Midbrain (tissue), 1 donor: ENCODE measurements around the gene KRT16.
"Not testable (repeated sequence)": the region's sequence is repeated elsewhere in the genome, so short reads cannot be mapped to it uniquely, and the experiment has no call there.

Experiments used
- DNase-seq: peaks from one replicate; lab custom pipeline; 2025; lab: John Stamatoyannopoulos, UW

Gene KRT16

DNA sequence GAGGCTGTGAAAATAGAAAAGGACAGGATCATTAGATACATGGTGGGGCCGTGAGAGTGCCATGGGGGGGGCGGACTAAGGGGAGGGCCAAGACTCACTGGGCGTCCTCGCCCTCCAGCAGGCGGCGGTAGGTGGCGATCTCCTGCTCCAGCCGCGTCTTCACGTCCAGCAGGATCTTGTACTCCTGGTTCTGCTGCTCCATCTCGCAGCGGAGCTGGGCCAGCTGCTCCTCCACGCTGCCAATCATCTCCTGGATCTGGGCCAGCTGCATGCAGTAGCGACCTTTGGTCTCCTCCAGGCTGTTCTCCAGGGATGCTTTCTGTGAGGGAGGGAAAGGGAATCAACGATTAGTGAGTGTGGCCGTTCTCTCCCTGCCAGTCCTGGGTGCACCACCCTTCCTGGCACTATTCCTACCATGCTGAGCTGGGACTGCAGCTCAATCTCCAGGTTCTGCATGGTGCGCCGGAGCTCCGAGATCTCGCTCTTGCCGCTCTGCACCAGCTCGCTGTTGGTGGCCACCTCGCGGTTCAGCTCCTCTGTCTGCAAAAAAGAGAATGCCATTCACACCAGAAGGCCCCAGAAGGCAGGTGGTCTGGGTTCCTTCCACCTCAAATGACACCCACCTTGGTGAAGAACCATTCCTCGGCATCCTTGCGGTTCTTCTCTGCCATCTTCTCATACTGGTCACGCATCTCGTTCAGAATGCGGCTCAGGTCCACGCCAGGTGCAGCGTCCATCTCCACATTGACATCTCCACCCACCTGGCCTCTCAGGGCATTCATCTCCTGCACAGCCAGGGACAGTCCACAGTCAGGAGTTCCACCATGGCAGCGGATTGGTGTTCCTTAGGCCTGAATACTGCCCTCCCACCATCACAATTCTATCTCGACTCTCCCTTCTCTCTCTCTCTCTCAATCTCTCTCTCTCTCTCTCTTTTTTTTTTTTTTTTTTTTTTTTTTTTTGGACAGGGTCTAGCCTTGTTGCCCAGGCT is 29.1 kb downstream of the KRT16 start:
- DNase-seq = no peak

DNA sequence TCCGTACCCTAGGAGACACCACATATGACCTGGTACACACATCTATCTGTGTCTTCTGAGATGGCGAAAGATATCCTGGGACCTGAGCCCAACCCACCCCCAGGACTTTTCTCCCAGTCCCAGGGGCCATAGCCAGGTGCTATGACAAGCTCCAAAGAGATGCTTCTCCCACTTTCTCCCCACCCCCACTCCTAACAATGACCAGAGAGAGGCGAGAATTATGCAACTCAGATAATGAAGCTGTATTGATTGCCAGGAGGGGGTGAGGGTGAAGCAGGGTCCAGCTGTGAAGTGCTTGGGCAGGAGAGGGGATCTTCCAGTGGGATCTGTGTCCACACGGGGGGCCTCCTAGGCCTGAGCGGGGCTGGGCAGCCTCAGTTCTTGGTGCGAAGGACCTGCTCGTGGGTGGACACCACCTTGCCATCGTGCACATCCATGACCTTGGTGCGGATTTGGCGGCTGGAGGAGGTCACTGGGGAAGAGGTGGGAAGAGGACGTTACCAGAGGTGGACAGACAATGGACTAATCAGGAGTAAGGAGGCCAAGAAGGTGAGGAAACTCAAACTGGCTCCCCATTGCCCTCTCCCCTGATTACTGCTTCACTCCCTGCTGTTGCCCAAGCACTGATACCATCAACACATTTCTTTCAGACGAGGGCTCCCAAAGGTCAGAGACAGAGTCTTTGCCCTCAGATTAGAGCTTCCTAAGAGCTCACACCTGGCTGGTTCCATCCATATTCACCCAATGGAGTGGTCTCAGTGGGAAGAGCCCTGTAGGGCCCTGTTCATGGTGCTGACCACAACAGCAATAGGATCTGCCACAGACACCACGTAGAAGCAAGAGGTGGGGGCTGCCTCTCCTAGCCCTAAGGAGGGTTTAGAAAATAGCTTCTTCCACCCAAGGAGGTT is 30.3 kb downstream of the KRT16 start:
- not testable (repeated sequence) for DNase-seq

DNA sequence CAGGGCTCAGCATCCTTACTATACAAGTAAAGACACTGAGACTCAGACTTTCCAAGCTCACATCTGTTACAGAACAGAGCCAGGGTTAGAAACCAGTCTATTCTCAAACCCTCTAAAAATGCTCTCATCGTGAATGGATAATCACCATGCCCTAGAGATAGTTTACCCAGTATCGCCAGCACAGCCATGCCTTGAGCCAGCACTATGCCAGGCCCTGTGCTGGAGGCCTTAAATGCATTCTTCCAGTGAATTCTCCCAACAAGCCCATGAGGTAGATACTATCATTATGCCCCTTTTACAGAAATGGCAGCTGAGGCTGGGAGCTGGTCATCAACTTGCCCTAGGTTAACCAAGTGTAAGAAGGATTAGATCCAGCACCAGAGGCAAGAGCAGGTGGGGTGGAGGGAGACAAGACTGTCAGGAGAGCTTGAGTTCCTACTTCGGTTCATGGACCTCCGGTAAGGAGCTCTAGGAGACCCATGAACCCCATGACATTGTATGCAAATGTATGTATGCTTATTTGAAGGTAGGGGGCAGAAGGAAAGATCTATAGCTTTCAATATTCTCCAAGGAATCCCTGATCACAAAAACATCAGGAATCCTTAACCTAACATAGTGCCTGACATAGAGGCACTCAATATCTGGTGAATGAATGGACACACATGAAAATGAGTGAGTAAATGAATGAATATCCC is 31.1 kb downstream of the KRT16 start:
- no peak for DNase-seq

DNA sequence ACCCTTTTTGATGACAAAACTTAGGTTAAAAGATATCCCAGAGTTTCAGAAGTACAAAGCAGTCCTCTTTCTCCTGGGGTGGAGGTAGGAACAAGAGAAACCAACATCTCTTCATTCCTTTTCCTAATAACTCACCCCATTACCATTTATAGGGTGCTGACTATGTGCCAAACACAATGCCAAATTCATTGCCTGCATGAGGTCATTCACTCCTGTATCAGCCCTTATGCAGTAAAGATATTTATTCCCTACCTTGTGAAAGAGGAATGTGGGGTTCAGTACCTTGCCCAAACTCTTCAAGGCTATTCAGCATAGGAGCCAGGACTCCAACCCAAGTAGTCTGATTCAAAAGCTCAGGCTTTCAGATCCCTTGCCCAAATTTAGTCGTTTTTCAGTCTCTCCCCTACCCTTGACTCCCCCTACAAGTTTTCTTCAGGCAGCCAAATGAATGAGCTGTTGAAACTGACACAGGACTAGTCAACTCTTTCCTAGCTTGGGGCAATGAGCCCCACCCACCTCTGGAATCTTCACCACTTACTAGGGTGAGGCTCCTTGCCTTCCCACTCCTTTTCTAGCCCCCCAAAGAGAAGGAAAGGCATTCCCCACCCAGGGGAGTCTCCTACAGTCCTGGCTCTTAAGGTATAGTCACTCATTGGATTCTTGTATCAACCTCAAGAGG is 31.7 kb downstream of the KRT16 start:
- no peak for DNase-seq

DNA sequence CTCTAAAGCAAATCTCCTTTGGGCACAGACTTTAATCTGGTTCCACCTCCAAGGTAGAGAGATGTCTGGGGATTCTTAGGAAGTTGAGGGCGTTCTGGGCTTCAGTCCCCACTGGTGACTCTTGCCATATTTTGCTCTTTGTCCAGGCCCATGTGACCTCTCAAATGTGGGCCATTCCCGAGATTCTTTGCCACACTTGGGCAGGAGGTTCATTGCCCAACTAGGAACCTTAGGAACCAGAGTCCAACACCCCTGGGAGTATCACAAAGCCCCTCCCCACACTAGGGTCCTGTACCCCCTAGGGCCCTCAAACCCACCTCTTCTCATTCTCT is 32.4 kb downstream of the KRT16 start:
- no peak for DNase-seq

DNA sequence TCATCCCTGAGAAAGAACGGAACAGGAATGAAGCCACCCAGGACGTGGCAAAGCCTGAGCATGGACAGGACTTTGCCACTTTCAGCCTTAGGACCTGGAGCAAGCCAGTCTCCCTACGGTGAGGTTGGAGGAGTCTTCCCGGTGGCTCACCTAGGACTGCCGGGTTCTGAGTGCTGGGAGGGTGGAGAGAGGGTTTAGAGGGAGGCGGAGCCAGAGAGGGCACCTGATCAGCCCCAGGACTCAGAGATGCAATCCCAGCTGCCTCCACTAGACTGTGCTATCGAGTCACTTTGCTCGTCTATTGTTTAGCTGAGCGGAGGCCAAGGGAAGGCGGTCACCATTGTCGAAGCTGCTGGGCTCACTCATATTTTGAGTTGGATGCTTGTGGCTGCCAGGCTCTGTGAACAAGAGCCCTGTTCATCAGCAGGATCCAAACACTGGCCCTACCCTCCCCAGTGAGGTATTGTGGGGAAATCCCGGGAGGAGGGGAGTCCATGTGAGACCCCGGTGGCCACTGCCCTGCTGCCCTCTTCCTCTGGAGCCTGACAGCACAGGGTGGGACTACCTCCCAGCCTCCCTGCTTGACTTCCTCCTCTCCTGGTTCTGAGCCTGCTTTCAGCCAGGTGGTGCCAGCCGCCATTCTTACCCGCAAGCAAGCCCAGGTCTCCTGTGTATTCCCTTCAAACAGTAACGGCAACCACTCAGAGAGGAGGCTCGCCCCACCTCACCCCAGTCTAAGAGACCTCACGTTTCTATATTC is 32.9 kb downstream of the KRT16 start:
- DNase-seq = peak; percentile 18

DNA sequence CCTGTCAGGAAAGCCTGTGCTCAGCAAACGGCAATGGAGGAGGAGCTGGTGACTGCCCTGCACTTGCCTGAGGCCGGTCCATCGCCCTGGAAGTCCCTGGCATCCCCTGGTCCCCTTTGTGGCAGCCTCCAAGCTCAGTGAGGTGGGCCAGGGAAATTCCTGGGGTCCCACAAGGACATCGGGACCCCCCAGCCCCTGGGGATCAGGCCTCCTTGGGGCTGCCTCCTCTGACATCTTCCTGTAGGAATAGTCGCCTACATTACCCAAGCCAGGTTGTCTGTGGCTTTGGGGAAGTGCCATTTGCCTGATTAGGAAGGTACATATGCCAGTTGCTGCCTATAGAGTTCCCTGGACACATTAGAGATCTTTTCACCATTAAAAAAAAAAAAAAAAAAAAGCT is 33.6 kb downstream of the KRT16 start:
- no peak for DNase-seq

DNA sequence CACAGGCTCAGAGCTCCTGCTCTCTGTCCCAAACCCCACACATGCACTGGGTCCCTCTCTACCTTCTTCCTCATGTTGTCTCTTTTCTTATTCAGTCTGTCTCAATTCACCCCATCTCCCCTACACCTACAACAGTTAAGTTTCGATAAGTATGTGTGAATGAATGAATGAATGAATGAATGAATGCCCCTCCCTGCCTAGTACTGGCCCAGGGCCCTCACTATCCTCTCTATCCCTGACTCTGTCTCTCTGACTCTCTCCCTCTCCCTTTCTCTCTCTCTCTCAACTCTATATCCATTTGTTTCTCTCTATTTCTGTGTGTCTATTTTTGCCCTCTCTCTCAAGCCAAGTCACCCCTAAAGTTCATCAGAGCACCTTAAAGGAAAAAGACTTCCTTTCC is 34.0 kb downstream of the KRT16 start:
- no peak for DNase-seq

DNA sequence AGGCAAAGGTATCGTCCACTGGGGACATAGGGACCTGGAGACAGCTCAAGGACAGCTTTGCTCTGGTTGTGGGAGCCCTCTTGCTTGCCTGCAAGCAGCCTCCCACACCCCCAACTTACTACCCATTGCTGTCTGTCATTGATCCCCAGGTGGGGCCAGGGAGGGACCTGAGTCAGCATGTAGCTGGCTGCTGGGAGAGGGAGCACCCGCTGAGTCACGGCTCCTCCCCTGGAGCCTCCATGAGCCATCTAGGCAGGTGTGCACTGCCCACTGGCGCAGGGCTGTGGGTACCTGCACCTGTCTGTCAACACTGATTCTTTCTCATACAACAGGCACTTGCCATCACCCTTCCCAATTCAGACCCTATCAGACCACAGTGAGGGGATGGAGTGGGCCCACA is 35.8 kb downstream of the KRT16 start:
- DNase-seq = not testable (repeated sequence)

DNA sequence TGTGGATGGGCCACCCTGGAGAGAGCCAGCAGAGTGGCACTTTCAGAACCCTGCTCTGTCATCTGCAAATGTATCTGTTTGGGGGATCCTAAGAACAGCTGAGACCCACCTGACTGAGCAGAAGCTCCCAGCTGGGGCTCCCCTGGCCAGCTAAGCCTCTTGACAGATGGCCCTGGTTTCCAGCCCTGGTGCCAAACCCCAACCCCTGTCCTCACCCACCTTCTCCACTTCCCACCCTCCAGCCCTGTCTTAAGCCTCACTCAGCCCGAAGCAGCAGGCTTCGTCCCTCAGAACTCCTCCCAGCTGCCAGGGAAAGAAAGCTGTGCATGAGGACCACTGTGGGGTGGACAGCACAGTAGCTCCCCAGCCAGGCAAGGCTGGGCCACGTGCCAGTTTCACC is 37.2 kb downstream of the KRT16 start:
- no peak for DNase-seq

DNA sequence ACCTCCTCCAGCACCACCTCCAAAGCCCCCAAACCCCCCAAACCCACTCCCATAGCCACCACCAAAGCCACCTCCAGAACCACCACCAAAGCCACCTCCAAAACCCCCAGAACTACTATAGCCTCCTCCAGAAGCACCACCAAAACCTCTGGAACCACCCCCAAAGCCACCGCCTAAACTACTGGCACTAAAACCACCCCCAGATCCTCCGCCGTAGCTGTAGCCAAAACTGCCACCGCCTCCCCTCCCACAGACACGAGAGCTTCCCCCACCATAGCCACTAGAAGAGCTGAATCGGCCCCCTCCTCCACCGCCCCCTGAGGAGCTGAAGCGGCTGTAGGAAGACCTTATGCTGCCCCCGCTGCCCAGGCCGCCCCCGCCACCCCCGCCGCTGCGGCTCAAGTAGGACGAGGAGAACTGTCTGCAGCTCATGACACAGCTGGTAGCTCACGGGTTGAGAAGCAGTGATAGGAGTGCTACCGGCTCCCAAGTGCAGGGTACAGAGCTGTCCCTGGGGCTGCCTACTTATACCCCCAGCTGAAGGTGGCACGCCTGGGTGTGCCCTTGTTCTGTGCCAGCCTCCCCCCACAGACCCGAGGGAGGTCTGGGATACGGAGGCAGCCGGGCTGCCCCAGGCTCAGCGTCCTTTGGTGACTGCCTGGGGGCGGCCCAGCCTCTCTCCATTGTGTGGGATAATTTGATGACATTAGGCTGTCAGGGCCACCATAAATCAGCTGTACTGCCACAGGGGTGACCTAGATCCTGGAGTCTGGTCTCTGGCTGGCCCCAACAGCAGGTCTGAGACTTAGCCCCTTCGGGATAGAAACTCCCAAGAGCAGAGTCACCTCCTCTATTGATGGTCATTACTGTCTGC is 40.8 kb downstream of the KRT16 start, which contains the start of gene KRT9:
KRT9 (minus strand) TSS at position 499 of the 874 bp plus-strand sequence; CDS start at position 432, 67 bp downstream.
- DNase-seq = no peak

DNA sequence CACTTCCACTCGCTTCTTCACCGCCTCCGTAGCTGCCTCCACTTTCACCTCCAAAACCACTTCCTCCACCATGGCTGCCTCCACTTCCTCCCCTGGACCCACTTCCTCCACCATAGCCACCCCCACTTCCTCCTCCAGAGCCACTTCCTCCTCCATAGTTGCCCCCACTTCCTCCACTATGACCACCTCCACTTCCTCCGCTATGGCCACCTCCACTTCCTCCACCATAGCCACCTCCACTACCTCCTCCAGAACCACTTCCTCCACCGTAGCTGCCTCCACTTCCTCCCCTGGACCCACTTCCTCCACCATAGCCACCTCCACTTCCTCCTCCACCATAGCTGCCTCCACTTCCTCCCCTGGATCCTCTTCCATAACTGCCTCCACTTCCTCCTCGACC is 45.2 kb downstream of the KRT16 start:
- DNase-seq = no peak

DNA sequence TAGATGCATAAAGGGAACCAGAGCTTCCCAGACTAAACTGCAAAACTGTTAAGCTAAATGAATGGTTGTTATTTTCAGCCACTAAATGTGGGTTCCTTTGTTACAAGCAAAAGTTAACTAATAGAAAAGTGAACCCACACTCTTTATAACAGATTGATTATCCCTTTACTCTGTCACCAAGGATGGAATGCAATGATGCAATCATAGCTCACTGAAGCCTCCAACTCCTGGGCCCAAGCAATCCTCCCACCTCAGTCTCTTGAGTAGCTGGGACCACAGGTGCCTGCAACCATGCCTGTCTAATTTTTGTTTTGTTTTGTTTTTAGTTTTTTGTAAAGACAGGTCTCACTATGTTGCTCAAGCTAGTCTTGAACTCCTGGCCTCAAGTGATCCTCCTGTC is 47.2 kb downstream of the KRT16 start:
- no peak for DNase-seq

DNA sequence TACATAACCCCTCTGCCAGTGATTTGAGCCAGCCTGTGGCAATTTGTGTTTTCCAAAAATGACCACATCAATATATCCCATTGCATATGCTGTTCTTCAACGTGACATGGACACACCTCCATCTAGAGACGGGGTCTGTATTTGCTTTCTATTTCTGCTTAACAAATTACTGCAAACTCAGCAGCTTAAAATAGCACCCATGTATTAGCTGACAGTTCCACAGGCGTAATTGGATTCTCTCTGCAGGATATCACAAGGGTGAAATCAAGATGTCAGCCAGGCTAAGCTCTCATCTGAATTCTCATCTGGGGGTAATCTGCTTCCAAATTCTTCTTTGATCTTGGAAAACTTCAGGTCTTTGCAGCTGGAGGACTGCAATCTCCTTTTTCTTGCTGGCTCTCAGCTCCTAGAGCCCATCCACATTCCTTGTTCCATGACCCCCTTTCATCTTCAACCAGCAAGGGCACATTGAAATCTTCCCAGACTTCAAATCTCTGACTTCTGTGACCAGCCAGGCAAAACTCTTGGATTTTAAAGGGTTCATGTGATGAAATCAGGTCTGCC is 48.9 kb downstream of the KRT16 start:
- DNase-seq = no peak

DNA sequence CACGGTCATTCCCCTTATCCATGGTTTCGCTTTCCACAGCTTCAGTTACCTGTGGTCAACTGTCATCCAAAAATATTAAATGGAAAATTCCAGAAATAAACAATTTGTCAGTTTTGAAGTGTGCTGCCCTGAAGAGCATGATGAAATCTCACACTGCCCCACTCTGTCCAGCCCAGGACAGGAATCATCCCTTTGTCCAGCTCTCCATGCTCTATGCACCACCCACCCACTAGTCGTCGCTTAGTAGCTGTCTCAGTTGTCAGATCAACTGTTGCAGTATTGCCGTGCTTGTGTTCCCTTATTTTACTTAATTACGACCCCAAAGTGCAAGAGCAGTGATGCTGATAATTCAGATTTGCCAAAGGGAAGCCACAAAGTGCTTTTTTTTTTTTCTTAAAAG is 51.0 kb downstream of the KRT16 start:
- no peak for DNase-seq
